Small intestine (tissue), 7 donors: ENCODE results near the gene GK2. TPM values are rescaled to one million over a fixed set of nuclear protein-coding genes. Genes with fewer than 3 reads are reported as not detected.
A peak's percentile ranks its signal among the peaks of the same experiment; 100 is the strongest.

ENCODE experiments used
- DNase-seq, 2 donors: peaks; one replicate each; pipeline versions ENCODE4 v3.0.0 to v3.0.0-alpha.2; 2013
- FAIRE-seq: peaks from 2 replicates; lab custom pipeline; 2012; peaks lifted over from hg19 to GRCh38; lab: Jason Lieb, UNC
- H3K27ac ChIP-seq, 3 donors: one replicate each; pipeline ENCODE4 v1.5.1; 2013; ENCODE audit warnings: low read length in 2 of 3, mild to moderate bottlenecking in 2 of 3, control low read depth in 1 of 3, inconsistent platforms in 1 of 3, low read depth in 1 of 3, moderate library complexity in 1 of 3
- H3K27me3 ChIP-seq, 3 donors: one replicate each; pipeline ENCODE4 v1.6.1; 2013; ENCODE audit warnings: low read length in 3 of 3, inconsistent platforms in 1 of 3; ENCODE audit not compliant: control insufficient read depth in 3 of 3, insufficient read depth in 3 of 3
- H3K36me3 ChIP-seq, 3 donors: one replicate each; pipeline ENCODE4 v1.6.1; 2013; ENCODE audit warnings: low read length in 3 of 3, inconsistent platforms in 1 of 3, low read depth in 1 of 3, mild to moderate bottlenecking in 1 of 3, moderate library complexity in 1 of 3; ENCODE audit not compliant: control insufficient read depth in 3 of 3, insufficient read depth in 2 of 3
- H3K4me1 ChIP-seq, 3 donors: one replicate each; pipeline ENCODE4 v1.6.1; 2013; ENCODE audit warnings: low read length in 2 of 3, inconsistent platforms in 1 of 3, low read depth in 1 of 3, mild to moderate bottlenecking in 1 of 3, moderate library complexity in 1 of 3; ENCODE audit not compliant: control insufficient read depth in 3 of 3, insufficient read depth in 2 of 3
- H3K4me3 ChIP-seq, 3 donors: one replicate each; pipeline ENCODE4 v1.5.1; 2013; ENCODE audit warnings: low read length in 3 of 3, control low read depth in 1 of 3, inconsistent platforms in 1 of 3, low read depth in 1 of 3, mild to moderate bottlenecking in 1 of 3, moderate library complexity in 1 of 3
- H3K9me3 ChIP-seq, 2 donors: one replicate each; pipeline ENCODE4 v1.6.1; 2013; ENCODE audit warnings: low read depth in 1 of 2, low read length in 1 of 2; ENCODE audit not compliant: control insufficient read depth in 2 of 2, insufficient read depth in 1 of 2
- WGBS, 3 donors: extraction: QIAGEN DNeasy Blood & Tissue Kit; methylation state at CpG; one replicate each; pipeline ENCODE4 v1.1.7; 2013; 5-methylcytosine and 5-hydroxymethylcytosine counted together
- polyA plus RNA-seq, 4 donors: library from polyadenylated mRNA; stranded (reverse) in 3 of 4; unstranded in 1 of 4; fragments of 200-250 nt in 3 of 4; fragments of 120-200 nt in 1 of 4; gene quantifications; one replicate each; pipeline versions ENCODE4 v1.2.1 to v1.2.3, GENCODE V29; 2013
- donor health status: healthy with polysubstance abuse.
- donor health status: control.
- donor health status: control.
- donor health status: Bipolar disorder and iron deficiency.
- donor health status: healthy.

Gene GK2
- polyA plus RNA-seq, 4 donors: not detected

- H3K4me1 ChIP-seq: no peaks in the 10 kb centered on the region
- WGBS, 3 donors: 82 to 91% (median 90%) methylated on average over 2 of the region's 2 CpGs
- no peak overlapping the region for H3K4me3 ChIP-seq
- FAIRE-seq (no peak), DNase-seq (no peak)
- H3K27ac ChIP-seq: no peak overlapping the region
- H3K27me3 ChIP-seq: no peaks in the 10 kb centered on the region
- no peaks in the 10 kb centered on the region for H3K9me3 ChIP-seq
- no peaks in the 10 kb centered on the region for H3K36me3 ChIP-seq
These were observed 40.9 kb downstream of the GK2 start for GRCh38 chr4:79367096-79367495.

- no peak for FAIRE-seq
- Histone ChIP-seq H3K9me3 (no peaks in the 10 kb centered on the region), H3K27ac (no peak overlapping the region), H3K4me3 (no peak overlapping the region), H3K27me3 (no peaks in the 10 kb centered on the region), H3K36me3 (no peaks in the 10 kb centered on the region), H3K4me1 (no peaks in the 10 kb centered on the region)
- DNase-seq: no peak
These were observed 41.6 kb downstream of the GK2 start for GRCh38 chr4:79366422-79366821.

- FAIRE-seq: no peak
- Histone ChIP-seq H3K27me3 (no peaks in the 10 kb centered on the region), H3K36me3 (no peaks in the 10 kb centered on the region), H3K4me1 (no peaks in the 10 kb centered on the region), H3K9me3 (no peaks in the 10 kb centered on the region), H3K4me3 (no peak overlapping the region), H3K27ac (no peak overlapping the region)
- WGBS, 3 donors: 73 to 85% (median 73%) methylated on average over 6 of the region's 6 CpGs
- no peak for DNase-seq
These were observed 44.0 kb downstream of the GK2 start for GRCh38 chr4:79364061-79364460.

DNA sequence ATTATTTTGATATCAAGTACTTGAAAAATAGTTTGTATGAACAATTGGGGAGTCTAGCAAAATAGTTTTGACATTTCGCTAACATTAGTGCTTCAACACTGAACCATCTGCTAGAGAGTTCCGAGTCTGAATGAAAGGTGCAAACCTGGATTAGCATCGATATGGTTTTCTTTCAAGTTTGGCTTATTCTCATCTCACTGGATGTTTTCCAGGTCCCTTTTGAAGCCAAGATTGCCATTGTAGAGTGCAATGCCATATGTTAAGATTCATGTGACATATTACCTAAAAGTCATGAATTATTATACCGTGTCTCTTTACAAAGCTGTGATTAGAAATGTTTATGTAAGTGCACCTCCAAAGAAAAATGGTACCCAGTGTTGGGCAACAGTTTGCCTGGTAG lies 45.4 kb downstream of the GK2 start:
- no peak for FAIRE-seq
- H3K4me3 ChIP-seq: no peak overlapping the region
- H3K4me1 ChIP-seq: no peaks in the 10 kb centered on the region
- H3K9me3 ChIP-seq: no peaks in the 10 kb centered on the region
- no peaks in the 10 kb centered on the region for H3K36me3 ChIP-seq
- H3K27me3 ChIP-seq: no peaks in the 10 kb centered on the region
- 79 to 89% (median 86%) methylated on average over 4 of the region's 4 CpGs for WGBS, 3 donors
- DNase-seq: no peak
- no peak overlapping the region for H3K27ac ChIP-seq

DNA sequence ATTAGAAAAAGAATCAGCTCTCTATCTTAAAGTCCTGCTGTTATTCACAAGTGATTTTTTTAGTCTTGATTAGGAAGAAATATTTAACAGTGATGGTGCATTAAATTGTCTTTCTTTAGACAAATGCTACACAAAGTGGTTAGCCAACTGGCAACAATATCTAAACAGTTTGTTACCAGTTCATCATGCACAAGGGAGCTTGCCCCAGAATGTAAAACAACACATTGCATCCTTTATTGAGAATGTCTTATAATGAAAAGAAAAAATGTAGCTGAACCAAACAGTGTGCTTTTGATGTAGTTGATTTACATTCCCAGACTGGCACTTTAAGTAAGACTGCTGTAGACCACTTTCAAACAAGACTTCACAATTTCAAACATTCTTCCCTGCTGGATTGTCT lies 48.0 kb downstream of the GK2 start:
- H3K27ac ChIP-seq: no peak overlapping the region
- H3K36me3 ChIP-seq: no peaks in the 10 kb centered on the region
- no peak for FAIRE-seq
- no peaks in the 10 kb centered on the region for H3K27me3 ChIP-seq
- peak in 1 of 2 donors; percentile 3 for DNase-seq
- no peaks in the 10 kb centered on the region for H3K4me1 ChIP-seq
- H3K4me3 ChIP-seq: no peak overlapping the region
- H3K9me3 ChIP-seq: no peaks in the 10 kb centered on the region

- H3K27me3 ChIP-seq: no peaks in the 10 kb centered on the region
- H3K27ac ChIP-seq: no peak overlapping the region
- H3K36me3 ChIP-seq: no peaks in the 10 kb centered on the region
- WGBS, 3 donors: 66 to 78% (median 77%) methylated on average over 1 of the region's 1 CpG
- no peaks in the 10 kb centered on the region for H3K9me3 ChIP-seq
- DNase-seq (no peak), FAIRE-seq (no peak)
- H3K4me3 ChIP-seq: no peak overlapping the region
- no peaks in the 10 kb centered on the region for H3K4me1 ChIP-seq
These were observed 49.6 kb downstream of the GK2 start for GRCh38 chr4:79358438-79358837.

- H3K4me1 ChIP-seq: no peaks in the 10 kb centered on the region
- H3K9me3 ChIP-seq: no peaks in the 10 kb centered on the region
- H3K27me3 ChIP-seq: no peaks in the 10 kb centered on the region
- DNase-seq: no peak
- FAIRE-seq: no peak
- no peak overlapping the region for H3K27ac ChIP-seq
- WGBS, 3 donors: 61 to 67% (median 66%) methylated on average over 8 of the region's 8 CpGs
- H3K4me3 ChIP-seq: no peak overlapping the region
- no peaks in the 10 kb centered on the region for H3K36me3 ChIP-seq
These were observed 50.7 kb downstream of the GK2 start for GRCh38 chr4:79357365-79357764.

Other genes starting within 250 kb of the GK2 start
- gene NAA11, start 82.2 kb downstream of the GK2 start, polyA plus RNA-seq: not detected